22Rv1 (cell line): Measurements from ENCODE around the gene NFATC2.

Experiments
- H3K27ac ChIP-seq: fragments of 450-650 bp; 2 replicates; pipeline ENCODE4 v1.5.1; 2017
- ZFX ChIP-seq: fragments of 450-650 bp; IDR thresholded peaks from 2 replicates; pipeline ENCODE4 v1.6.1; 2017; ENCODE audit warnings: antibody characterized with exemption, borderline replicate concordance
- TF ChIP-seq, protein P1 (sequence below): fragments of 450-650 bp; IDR thresholded peaks from 2 replicates; pipeline ENCODE4 v1.5.1; 2017; ENCODE audit warnings: mild to moderate bottlenecking

NFATC2 gene

DNA sequence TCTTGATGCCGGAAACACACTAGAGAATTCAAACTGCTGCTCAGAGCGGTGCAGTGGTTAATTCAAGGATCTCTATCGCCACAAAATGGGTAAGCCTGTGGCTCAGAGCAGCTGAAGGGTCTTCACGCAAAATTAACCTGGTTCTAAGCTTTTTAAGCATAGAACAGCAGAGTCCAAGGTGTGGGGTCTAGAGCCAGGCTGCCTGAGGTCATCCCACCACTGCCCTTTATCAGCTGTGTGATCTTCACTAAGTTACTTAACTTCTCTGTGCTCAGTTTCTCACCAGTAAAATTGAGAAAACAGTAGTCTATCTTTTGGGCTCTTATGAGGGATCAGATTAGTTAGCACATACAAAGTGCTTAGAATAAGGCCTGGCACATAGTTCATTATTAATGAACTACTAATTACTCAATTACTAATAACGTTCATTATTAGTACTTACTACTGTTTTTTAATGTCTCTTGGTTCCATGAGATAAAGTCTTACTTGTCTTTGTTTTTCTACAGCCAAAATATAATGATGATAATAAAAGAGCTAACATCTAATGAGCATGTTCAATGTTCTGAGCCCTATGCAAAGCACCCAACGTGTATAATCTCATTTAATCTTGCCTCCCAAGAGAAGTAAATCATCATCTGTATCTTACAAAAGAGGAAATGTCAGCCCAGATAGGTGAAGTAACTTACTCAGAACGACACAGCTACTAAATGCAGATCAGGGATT is 92.9 kb downstream of the NFATC2 start:
- no peak overlapping the region for H3K27ac ChIP-seq
- TF ChIP-seq, protein P1, sequence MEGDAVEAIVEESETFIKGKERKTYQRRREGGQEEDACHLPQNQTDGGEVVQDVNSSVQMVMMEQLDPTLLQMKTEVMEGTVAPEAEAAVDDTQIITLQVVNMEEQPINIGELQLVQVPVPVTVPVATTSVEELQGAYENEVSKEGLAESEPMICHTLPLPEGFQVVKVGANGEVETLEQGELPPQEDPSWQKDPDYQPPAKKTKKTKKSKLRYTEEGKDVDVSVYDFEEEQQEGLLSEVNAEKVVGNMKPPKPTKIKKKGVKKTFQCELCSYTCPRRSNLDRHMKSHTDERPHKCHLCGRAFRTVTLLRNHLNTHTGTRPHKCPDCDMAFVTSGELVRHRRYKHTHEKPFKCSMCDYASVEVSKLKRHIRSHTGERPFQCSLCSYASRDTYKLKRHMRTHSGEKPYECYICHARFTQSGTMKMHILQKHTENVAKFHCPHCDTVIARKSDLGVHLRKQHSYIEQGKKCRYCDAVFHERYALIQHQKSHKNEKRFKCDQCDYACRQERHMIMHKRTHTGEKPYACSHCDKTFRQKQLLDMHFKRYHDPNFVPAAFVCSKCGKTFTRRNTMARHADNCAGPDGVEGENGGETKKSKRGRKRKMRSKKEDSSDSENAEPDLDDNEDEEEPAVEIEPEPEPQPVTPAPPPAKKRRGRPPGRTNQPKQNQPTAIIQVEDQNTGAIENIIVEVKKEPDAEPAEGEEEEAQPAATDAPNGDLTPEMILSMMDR: no peak
- no peak for TF ChIP-seq ZFX

DNA sequence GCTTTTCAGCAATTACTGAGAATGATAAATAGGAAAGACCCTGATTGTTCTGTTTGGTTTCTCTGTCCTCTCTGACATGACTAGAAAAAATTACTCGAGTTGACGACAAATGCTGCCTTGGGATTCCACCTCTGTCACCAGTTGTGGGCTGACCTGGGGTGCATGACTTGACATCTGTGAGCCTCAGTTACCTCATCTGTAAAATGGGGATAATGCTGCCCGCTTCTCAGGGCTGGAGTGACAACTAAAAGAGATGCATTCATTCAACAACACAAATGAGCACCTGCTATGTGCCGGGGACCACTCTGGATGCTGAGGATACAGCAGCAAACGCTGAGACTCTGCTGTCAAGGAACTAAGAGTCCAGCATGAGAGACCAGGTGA is 94.8 kb downstream of the NFATC2 start:
- TF ChIP-seq ZFX: no peak
- TF ChIP-seq, protein P1: no peak
- no peak overlapping the region for H3K27ac ChIP-seq

DNA sequence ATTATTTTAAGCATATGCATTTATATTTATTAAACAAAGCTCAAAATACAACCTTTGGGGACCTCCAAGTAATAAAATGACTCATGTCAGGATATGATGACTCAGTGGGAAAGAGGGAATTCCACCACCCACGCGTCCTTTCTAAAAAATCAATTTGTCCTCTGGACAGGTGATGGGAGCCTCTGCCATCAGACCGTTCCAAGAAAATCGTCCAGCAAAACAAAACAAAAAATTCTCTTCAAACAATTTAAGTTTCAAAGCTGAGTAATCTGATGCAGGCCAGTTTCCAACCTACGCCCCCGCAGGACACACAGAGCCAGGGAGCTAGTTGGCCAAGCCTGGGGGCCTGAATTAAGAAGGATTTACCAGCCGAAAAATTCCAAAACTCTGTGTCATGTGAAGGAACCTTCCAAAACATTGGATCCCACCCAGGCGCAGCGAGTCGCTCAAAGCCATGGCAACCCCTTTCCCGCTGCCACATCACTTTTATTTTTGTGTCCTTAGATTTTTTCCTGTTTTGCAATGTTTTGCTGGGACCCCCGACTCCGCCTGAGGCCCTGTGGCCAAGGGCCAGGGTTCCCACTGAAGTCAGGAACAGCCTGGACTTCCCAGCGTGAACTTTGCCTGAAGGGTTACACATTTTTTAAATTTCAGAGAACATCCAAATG is 95.3 kb downstream of the NFATC2 start:
- H3K27ac ChIP-seq: no peak overlapping the region
- TF ChIP-seq, protein P1: no peak
- TF ChIP-seq ZFX: no peak

DNA sequence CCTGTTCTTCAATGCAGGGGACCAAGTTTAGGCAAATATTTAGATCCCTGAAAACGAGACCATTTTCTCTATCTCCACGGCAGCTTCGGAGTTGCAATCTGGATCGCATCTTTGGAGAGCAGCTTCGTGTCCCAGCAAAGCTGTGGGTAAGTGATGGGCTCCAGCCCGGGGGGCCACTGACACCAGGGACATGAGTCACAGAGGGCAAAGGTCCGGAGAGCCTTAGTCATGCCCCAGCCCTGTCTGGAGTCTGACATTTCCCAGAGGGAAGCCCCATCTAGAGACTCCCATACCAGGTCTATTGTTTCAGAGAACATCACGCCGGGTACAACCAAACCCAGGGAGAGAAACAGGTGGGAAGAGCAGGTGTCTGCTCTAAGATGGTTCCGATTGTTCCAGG is 95.9 kb downstream of the NFATC2 start:
- H3K27ac ChIP-seq: no peak overlapping the region
- TF ChIP-seq, protein P1: no peak
- TF ChIP-seq ZFX: no peak

DNA sequence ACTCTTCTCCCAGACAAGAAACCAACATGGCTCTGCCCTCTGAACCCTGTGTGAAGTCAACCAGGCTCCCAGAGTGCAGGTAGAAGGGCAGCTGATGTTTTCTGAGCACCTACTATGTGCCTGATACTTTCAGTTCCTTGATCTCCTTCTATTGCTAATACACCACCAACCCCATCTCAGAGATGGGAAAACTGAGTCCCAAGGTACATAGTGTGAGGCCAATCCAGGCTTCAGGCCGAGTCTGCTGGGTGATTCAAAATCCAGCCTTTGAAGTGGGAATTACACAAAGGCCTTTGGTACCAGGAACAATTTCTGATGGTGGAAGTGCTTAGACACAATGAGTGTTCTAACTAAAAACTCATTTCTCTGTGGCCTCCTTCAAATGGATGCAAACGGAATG is 96.3 kb downstream of the NFATC2 start:
- TF ChIP-seq ZFX: no peak
- TF ChIP-seq, protein P1: no peak
- no peak overlapping the region for H3K27ac ChIP-seq

DNA sequence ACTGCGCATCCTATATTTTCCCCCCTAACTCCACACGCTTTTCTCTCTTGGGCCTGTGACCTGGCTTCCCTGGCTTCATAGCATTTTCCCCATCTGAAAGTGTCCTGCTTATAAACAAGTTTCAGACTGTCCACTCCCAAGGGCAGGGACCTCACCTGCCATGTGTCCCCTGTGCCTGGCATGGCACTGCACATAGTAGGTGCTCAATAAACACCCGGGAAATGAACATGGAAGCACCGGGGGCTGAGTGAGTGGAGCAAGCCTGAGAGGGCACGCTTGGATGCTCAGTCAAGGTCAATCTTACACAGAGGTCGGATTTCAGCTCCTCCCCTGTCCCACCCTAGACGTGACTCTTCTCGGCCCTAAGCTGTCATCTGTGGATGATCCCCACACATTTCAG is 96.9 kb downstream of the NFATC2 start:
- no peak for TF ChIP-seq ZFX
- TF ChIP-seq, protein P1: no peak
- no peak overlapping the region for H3K27ac ChIP-seq

DNA sequence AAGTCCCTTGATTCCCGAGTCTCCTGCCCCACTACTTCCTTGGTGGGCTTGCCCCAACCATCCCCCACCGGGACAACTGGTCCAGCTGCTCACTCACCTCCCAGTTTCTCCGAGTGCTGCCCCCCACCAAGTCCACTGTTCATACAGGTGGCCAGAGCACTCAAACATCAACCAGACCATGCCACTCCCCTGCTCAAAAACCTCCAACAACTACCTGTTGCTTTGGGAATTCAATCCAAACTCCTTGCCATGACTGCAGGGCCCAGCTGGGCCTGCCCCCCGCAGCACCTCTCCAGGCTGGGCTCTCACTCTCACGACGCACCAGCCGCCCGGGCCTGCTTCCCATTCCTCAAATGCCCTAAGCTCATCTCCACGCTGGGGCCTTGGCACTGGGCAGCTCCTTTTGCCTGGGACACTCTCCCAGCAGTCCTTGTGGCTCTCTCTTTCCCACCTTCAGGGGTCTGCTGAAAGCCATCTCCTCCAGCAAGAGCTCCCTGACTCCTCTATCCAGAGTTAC is 97.5 kb downstream of the NFATC2 start:
- H3K27ac ChIP-seq: no peak overlapping the region
- TF ChIP-seq ZFX: no peak
- TF ChIP-seq, protein P1: no peak
